Stimulated activated CD4-positive, alpha-beta T cell treated with anti-CD3 and anti-CD28 coated beads, Interleukin-15, amount 100 ng/mL, for 24 hours (primary cell): Measurements from ENCODE around the gene PTPN1.
"Not testable (repeated sequence)": the region's sequence is repeated elsewhere in the genome, so short reads cannot be mapped to it uniquely, and the experiment has no call there.

Experiments
- DNase-seq: peaks from one replicate; pipeline ENCODE4 v3.0.0-alpha.2; 2020

The PTPN1 gene

GRCh38 chr20:50534567-50534966 lies 24.4 kb downstream of the PTPN1 start:
- no peak for DNase-seq

DNA sequence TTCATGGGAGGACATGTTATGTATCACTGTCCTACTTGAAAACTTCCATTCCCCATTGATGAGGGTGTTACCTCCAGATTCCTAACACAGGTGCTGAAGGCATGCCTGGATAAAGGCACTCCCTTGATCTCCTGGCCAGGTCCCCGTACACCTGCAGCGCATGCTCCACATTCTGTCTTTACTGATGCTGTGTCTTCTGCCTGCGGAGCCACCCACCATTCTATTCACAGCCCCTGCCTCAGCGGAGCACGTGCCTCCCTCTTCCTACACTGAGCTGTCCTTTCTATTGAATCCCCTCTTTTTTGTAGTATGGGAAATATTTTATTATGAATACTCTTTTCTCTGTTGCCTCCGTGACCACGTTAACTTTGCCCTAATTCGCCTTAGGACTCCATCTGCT lies 25.0 kb downstream of the PTPN1 start:
- no peak for DNase-seq

DNA sequence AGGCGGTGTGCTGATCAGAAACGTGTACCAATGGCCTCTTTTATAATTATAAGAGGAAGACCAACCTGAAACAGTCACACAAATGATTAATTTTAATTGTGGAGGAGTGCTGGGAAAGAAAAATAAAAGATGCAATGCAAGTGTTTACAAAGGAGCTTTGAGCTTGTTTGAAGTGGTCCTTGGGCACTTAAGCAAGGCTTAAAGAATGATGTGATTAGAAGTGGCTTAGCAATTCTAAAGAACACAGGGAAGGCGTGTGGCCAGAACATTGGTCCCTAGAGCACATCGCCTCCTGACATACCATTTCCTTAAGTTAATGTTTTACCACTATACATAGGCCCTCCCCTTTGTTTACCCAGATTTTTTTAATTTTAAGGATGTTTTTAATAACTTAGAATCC lies 26.1 kb downstream of the PTPN1 start:
- DNase-seq = no peak

GRCh38 chr20:50537546-50538201 lies 27.5 kb downstream of the PTPN1 start:
- no peak for DNase-seq

DNA sequence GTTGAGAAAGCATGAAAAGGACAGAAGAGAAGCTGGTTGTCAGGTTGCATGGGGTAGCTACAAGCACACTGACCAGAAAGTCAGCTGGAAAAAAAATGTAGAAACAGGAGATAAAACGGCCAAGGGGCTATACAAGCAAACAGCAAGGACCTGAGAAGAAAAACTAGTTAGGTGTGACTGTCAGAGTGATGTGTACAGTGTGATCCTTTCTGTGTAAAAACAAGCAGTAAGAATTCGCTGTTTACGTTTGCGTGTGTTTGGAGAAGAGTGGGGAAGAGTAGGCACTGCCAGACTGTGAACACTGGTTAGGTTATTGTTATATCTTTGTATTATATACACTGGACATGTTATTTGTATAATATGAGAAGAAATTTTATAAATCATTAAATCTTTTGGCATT lies 28.1 kb downstream of the PTPN1 start:
- no peak for DNase-seq

DNA sequence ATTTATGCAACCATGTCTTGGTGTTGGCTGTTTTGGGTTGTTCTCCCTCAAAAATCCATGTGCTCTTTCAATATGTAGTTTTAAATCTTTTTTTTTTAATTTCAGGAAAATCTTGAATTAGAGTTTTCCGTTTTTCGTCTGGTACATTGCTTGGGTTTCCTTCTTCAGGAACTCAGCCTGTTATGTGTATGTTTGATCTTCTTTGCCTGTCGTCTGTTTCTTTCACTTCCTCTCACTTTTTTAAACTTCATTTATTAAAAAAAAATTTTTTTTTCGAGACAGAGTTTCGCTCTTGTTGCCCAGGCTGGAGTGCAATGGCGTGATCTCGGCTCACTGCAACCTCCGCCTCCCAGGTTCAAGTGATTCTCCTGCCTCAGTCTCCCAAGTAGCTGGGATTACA lies 29.6 kb downstream of the PTPN1 start:
- not testable (repeated sequence) for DNase-seq

DNA sequence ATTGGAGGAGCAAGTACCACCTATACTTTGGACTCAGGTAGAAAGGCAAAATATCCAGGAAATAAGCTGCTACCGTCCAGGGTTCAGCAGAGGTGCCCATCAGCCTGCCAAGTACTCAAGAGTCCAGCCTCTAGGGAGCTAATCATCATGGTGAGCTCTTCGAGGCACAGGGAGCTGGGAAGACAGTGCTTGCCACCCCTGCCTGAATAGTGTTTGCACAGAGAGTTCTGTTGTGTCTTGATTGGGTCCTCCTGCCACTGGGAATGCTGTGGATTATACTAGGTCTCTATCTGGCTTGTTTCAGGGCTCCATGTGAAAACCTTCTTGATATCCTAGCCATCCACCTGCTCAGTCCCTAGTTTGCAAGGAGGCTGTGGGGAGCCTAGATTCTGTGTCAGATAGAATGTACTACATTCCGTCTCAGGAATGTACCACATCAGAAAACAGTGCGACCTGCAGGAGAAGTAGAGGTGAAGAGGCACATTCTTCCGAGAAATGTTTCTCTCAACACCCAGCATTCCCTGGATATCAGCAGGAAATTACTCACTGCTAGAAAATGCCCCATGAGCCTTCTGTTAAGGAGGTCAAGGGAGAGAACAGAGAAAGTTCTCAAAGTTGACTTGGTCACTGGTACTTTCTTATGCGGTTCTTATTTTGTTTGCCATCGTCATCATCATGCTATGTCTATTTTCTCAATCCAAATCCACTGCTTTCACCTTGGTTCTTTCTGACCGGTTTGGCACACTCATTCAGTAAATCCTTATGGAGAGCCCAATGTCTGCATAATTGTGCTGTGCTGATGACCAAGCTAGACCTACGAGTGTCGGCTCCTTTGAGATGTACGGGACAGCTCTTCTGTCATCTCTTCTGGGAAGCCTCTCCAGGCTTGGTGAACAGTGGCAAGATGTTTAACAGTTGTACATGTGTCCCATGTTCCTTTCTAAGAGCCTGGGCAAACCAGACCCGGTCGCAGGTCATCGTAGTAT lies 30.7 kb downstream of the PTPN1 start:
- DNase-seq = no peak

DNA sequence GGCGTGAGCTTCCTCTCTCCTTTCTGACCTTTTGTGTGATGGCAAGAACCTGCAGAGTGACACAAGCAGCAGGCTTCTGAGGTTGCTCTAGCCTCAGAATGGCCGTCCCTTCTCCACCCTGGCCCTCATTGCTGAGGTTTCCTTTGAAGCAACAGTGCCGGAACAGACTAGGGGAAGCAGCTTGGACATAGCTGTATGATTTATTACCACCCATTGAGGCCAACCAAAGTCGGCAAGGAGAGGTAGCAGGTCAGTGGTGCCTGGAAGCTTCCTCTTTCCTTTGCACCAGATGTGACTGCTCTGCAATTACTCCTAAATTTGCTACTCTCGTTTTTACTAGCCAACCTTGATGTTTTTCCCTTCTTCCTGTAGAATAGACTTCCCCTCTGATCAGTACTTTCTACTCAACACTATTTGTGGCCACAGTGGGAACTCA lies 31.4 kb downstream of the PTPN1 start:
- no peak for DNase-seq

DNA sequence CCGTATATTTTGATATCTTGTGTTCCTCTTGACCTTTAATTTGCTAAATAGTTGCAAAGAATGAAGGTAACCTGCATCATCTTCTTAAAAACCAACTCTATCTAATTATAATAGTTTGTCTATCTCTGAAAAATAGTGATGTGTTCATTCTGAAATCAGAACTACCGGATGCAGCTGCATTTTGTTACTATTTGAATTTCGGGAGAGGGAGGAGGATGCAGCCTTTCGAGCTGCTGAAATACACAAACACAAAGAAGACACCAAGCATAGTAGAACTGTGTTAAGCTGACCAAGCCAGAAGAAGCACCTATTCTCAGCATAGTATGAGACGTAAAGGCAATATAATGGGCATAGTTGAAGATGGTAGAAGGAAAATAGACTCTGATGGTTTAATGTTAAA lies 33.1 kb downstream of the PTPN1 start:
- DNase-seq = no peak

DNA sequence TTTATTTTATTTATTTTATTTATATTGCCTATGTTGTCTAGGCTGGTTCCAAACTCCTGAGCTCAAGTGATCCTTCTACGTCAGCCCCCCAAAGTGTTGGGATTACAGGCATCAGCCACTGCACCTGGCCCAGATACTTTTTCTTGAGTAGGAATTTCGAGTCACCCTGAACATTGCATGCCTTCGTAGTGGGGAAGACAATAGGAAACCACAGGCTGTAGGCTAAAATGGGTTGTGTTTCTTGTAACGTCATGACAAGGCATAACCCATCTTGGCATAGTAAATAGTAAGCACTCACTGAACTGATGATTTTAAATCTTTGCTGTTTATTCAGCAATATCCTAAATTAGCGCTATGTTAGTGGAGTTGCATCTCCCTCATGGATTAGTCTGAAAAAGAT lies 34.9 kb downstream of the PTPN1 start:
- no peak for DNase-seq

DNA sequence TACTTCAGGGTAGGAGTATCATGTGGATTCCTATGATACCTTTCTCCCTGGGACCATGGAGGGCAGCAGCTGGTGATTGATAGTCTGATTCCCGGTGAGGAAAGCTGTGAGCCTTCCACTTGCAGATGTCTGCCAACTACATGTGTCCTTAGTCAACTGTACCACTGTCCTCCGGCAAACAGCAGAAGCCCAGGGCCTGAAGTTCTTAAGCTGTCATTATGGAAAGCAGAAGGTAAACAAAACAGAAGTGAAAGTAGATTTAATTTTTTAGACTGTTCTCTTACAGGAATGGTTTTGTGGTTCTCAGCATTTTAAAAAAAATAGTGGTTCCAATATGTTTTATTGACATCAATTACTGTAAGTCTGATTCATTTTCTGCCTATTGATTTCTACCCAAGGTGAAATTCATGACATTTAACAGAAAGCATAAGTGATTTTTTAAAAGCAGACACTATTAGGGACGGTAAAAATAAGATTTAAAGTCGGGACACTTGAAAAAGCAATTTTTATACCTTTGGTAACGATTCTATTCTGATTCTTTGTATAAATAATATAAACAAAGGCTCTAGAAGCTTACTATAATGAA lies 36.6 kb downstream of the PTPN1 start:
- DNase-seq = peak; percentile 44

DNA sequence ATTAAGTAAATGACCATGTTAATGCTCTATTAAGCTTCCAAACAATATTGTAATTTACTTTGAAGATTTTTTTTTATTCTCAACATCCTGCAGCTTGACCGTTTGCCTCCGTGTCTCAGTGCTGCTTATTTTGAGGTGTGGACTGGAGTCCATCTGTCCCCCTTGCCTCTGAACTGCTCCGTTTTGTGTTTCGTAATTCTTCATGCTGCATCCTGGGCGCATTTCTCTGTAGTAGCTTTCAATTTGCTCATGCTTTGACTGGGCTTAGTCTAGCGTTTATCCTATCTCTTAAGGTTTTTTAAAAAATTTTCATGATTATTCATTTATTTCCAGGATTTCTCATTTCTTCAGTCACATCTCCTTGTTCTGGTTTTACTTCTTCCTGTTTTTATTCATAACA lies 37.8 kb downstream of the PTPN1 start:
- DNase-seq = no peak

DNA sequence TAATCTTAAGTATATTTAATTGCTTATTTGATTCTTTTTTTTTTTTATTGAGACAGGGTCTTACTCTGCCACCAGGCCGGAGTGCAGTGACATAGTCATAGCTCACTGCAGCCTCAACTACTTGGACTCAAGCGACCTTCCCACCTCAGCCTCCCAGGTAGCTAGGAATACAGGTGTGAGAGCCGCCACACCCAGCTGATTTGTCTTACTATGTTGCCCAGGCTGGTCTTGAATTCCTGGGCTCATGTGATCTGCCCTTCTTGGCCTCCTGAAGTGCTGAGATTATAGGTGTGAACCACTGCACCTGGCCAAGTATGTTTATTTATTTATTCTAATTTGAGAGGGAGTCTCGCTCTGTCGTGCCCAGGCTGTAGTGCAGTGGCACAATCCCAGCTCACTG lies 38.2 kb downstream of the PTPN1 start:
- no peak for DNase-seq

- no peak for DNase-seq
Observed at GRCh38 chr20:50550531-50550930, 40.3 kb downstream of the PTPN1 start.

DNA sequence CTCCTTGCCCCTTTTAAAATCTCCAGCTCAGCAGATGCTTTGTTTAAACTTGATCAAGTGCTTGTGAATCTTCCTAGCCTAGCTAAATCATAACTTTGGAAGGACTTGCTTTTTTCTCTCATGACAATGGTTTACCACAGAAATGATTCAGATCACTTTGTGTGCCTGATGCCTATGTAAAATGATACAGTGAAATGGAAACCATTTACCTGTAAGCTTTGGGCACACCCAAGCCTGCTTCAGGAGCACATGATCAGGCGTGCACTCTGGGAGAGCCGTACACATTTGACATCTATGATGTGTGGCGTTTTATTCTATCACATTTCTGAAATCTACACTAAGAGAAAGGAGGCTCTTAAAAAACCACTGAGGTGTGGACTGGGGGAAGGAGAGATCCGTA lies 41.1 kb downstream of the PTPN1 start:
- DNase-seq = no peak

GRCh38 chr20:50552979-50553378 lies 42.8 kb downstream of the PTPN1 start:
- DNase-seq = no peak

- DNase-seq = peak; percentile 38
Observed at GRCh38 chr20:50554694-50555579, 44.8 kb downstream of the PTPN1 start.

DNA sequence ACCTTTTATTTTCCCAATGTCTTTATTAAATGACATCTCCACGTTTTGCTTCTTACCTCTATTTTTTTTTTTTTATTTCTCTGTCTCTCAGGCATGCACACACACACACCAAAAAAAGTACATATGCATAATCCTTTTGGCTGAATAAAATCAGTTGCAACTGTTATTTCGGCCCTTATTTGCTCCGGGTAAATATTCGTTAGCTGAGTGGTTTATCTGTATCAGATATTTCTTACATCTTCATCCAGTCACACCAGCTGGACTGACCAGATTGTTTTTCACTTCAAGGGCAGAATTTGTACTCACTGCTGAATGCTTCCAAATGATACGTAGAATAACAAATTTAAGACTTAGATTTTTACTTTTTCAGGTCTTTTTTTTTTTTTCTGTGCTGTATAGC lies 45.5 kb downstream of the PTPN1 start:
- no peak for DNase-seq

DNA sequence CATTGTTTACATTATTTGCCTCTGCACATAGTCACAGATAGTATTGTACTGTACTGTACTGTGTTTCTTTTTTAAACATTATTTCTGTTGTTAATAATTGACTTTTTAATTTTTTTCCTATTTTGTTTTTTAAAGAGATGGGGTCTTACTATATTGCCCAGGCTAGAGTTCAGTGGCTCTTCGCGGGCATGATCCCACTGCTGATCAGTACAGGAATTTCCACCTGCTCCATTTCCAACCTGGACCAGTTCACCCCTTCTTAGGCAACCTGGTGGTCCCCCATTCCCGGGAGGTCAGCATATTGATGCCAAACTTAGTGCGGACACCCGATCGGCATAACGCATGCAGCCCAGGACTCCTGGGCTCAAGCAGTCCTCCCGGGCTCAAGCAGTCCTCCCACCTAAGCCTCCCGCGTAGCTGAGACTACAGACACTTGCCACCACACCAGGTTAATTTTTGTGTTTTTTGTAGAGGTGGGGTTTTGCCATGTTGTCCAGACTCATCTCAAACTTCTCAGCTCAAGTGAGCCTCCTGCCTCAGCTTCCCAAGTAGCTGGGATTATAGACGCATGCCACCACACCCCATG lies 47.5 kb downstream of the PTPN1 start:
- no peak for DNase-seq

DNA sequence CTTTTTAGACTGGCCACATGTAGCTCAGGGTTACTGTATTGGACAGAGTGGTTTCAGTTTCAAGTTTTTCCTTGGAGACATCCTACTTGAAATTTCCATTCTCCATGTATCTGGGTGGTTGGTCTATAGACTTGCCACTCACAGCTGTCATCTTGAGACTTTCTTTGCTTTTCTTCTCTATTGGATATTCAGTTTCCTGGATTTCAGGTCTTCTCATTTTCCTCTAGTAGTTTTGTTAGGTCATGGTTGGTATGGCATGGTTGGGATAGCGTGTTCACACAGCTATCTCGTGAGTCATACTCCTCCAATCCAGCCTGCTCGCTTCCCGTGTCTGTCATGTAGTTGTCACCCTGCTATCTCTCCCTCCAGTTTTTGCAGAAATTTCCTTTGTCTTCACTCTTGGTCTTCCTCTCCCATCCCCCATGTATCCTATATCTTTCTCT lies 48.3 kb downstream of the PTPN1 start:
- no peak for DNase-seq

DNA sequence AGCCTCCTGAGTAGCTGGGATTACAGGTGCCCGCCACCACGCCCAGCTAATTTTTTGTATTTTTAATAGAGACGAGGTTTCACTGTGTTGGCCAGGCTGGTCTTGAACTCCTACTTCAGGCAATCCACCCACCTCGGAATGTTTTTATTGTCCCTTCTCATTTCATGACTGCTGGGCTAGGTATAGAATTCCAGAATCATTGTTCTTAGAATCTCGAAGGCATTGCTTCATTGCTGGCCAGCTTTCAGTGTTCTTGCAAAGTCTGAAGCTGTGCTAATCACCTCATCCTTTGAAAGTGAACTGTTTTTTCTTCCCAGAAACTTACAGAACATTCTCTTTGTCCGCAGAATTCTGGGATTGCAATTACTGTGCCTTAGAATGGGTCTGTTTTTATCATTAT lies 49.0 kb downstream of the PTPN1 start:
- DNase-seq = no peak
